Measurements from ENCODE around the gene MSANTD1.

Gene MSANTD1

DNA sequence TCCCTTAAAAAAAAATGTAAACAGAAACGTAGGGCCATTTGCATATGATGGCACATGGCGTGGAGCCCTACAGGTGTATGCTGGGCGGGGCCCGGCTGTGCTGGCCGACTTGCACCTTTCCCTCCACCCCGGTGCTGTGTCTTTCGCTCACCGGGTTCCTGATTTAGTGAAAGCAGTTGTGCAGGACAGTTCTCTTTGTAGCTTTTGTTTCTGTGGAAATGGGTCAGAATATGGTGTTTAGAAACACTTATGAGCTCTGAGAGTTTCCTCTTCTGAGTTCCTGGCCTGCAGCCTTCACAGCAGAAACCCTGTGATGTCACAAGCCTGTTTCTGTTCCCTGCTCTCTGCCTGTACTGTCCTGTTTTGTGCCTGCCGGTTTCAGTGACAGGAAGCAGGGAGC is 22.5 kb upstream of the MSANTD1 start:
- TF ChIP-seq, protein P1, sequence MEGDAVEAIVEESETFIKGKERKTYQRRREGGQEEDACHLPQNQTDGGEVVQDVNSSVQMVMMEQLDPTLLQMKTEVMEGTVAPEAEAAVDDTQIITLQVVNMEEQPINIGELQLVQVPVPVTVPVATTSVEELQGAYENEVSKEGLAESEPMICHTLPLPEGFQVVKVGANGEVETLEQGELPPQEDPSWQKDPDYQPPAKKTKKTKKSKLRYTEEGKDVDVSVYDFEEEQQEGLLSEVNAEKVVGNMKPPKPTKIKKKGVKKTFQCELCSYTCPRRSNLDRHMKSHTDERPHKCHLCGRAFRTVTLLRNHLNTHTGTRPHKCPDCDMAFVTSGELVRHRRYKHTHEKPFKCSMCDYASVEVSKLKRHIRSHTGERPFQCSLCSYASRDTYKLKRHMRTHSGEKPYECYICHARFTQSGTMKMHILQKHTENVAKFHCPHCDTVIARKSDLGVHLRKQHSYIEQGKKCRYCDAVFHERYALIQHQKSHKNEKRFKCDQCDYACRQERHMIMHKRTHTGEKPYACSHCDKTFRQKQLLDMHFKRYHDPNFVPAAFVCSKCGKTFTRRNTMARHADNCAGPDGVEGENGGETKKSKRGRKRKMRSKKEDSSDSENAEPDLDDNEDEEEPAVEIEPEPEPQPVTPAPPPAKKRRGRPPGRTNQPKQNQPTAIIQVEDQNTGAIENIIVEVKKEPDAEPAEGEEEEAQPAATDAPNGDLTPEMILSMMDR (conservative IDR thresholded peaks at IDR 0.05; ENCODE audit: control insufficient read depth, insufficient read depth, low read depth, low read length), result no peak
- H3K4me3 ChIP-seq (ENCODE audit: control insufficient read depth, low read depth, low read length), result no peak overlapping the region
- DNase-seq (ENCODE audit: low read depth), result no peak

- no peak for DNase-seq (ENCODE audit: low read depth)
- TF ChIP-seq, protein P1 (conservative IDR thresholded peaks at IDR 0.05; ENCODE audit: control insufficient read depth, insufficient read depth, low read depth, low read length), result no peak
- H3K4me3 ChIP-seq (ENCODE audit: control insufficient read depth, low read depth, low read length), result no peak overlapping the region
Observed at GRCh38 chr4:3226944-3227343, 22.0 kb upstream of the MSANTD1 start.

DNA sequence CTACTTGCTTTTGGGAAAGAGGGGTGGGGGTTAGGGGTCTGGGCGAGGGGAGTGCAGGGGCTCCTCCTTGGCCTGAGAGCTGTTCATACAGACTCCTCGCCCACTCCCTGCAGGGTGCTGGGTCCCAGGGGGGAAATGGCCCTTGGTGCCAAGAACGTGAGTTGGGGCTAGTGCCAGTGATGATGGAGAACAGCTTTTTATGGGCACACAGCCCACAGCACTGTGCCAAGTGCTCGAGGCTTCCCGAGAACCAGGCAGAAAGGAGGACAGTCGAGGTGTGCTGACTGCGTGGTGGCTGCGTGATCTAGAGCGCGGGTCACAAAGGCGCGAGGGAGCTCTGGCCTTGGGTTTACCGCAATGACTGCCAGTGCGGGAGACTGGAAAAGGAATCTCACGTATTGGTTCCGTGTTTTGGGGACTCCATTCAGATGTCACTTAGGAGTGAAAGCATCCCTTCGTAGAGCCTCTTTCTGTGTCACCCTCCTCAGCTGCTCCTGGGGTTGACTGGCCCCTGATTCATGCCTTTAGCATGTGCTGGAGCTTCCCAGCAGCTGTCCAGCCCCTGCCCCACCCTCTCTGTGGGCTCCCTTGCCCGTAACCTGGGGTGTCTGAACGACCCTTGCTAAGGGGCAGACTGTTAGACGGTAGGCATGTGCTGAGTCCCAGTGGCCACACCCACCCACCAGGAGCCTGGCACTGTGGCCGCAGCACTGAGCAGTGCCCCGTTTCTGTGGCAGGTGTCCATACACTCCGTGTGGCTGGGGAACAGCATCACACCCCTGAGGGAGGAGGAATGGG is 20.9 kb upstream of the MSANTD1 start:
- TF ChIP-seq, protein P1 (conservative IDR thresholded peaks at IDR 0.05; ENCODE audit: control insufficient read depth, insufficient read depth, low read depth, low read length), result no peak
- no peak overlapping the region for H3K4me3 ChIP-seq (ENCODE audit: control insufficient read depth, low read depth, low read length)
- no peak for DNase-seq (ENCODE audit: low read depth)

- no peak overlapping the region for H3K4me3 ChIP-seq (ENCODE audit: control insufficient read depth, low read depth, low read length)
- TF ChIP-seq, protein P1 (conservative IDR thresholded peaks at IDR 0.05; ENCODE audit: control insufficient read depth, insufficient read depth, low read depth, low read length), result no peak
- DNase-seq (ENCODE audit: low read depth), result no peak
Observed at GRCh38 chr4:3228881-3229280, 20.1 kb upstream of the MSANTD1 start.

- TF ChIP-seq, protein P1 (conservative IDR thresholded peaks at IDR 0.05; ENCODE audit: control insufficient read depth, insufficient read depth, low read depth, low read length), result no peak
- H3K4me3 ChIP-seq (ENCODE audit: control insufficient read depth, low read depth, low read length), result no peak overlapping the region
- DNase-seq (ENCODE audit: low read depth), result no peak
Observed at GRCh38 chr4:3229328-3229727, 19.6 kb upstream of the MSANTD1 start.

DNA sequence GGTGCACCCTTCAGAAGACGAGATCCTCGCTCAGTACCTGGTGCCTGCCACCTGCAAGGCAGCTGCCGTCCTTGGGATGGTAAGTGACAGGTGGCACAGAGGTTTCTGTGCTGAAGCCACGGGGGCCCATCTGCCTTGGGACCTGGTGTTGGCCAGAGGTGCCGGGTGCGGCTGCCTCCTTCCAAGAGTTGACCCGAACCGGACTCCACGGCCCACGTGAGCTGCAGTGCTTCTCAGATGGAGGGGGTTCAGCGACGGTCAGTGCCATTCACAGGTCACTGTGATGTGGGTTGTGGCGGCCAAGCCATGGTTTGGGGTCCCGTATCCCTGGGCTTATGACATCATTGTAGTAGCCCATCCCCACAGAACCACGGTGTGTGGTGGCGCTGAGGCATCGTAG is 19.0 kb upstream of the MSANTD1 start:
- TF ChIP-seq, protein P1 (conservative IDR thresholded peaks at IDR 0.05; ENCODE audit: control insufficient read depth, insufficient read depth, low read depth, low read length), result no peak
- H3K4me3 ChIP-seq (ENCODE audit: control insufficient read depth, low read depth, low read length), result no peak overlapping the region
- DNase-seq (ENCODE audit: low read depth), result no peak

All from fibroblast of mammary gland (primary cell).